AG09319 (cell line): Measurements from ENCODE around the gene ZC3H14.

Experiments
- DNase-seq: peaks from one replicate; pipeline ENCODE4 v3.0.0-alpha.2; 2010; ENCODE audit warnings: low read depth; ENCODE audit errors: extremely low read depth
- TF ChIP-seq, protein P1 (sequence below): IDR thresholded peaks from 2 replicates; pipeline ENCODE4 v1.5.1; 2011; ENCODE audit warnings: low read depth, mild to moderate bottlenecking, inconsistent platforms, low read length, moderate library complexity

ZC3H14 gene

DNA sequence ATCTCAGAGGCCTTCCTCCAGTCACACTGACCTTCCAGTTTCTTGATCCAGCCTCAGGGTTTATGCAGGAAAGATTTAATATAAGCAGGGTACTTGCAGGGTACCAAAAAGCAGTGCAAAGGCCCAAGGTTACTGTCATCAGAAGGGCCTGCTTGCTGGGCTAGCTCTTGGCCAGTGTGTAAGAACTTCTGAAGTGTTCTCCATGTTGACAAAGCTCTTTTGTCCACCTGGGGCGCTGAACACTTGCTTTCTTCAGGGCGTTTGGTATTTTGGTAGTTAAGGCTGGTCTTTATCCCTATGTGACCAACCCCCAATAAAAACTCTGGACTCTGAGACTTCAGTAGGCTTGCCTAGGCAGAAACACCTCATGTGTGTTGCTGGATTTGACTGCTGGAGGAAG is 69.7 kb downstream of the ZC3H14 start:
- DNase-seq, result no peak
- TF ChIP-seq, protein P1, sequence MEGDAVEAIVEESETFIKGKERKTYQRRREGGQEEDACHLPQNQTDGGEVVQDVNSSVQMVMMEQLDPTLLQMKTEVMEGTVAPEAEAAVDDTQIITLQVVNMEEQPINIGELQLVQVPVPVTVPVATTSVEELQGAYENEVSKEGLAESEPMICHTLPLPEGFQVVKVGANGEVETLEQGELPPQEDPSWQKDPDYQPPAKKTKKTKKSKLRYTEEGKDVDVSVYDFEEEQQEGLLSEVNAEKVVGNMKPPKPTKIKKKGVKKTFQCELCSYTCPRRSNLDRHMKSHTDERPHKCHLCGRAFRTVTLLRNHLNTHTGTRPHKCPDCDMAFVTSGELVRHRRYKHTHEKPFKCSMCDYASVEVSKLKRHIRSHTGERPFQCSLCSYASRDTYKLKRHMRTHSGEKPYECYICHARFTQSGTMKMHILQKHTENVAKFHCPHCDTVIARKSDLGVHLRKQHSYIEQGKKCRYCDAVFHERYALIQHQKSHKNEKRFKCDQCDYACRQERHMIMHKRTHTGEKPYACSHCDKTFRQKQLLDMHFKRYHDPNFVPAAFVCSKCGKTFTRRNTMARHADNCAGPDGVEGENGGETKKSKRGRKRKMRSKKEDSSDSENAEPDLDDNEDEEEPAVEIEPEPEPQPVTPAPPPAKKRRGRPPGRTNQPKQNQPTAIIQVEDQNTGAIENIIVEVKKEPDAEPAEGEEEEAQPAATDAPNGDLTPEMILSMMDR, result no peak

DNA sequence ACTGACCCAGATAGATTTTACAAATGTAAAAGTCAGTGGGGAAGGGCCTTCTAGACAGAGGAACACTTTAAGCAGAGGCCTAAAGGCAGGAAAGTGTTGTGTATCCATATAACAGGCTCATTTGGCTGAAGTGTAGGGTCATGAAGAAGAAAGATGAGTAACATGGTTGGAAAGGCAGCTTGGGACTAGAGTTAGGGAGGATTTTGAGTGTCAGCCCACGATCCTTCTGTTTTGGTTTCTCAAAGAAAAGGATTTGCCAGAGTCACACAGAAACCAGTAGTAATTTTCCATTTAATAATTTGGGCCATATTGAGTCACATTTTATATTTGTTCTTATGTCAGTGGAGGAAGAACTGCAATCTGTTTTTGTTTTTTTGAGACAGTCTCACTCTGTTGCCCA is 76.4 kb downstream of the ZC3H14 start:
- TF ChIP-seq, protein P1, result no peak

DNA sequence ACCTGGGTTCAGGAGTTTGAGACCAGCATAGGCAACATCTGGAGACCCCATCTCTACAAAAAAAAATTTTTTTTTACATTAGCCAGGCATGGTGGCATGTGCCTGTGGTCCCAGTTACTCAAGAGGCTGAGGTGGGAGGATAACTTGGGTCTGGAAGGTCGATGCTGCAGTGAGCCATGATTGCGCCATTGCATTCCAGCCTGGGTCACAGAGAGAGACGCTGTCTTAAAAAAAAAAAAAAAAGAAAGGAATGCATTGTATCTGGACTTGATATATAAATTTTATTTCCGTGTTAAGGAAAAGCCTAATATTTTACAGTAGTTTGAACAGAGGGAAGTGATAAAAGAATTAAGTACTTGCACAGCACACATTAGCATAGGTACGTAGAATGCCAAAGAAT is 97.2 kb downstream of the ZC3H14 start:
- no peak for DNase-seq
- TF ChIP-seq, protein P1, result no peak

More for the DNA sequence above, 76.4 kb downstream of the ZC3H14 start:
- no peak for DNase-seq

DNA sequence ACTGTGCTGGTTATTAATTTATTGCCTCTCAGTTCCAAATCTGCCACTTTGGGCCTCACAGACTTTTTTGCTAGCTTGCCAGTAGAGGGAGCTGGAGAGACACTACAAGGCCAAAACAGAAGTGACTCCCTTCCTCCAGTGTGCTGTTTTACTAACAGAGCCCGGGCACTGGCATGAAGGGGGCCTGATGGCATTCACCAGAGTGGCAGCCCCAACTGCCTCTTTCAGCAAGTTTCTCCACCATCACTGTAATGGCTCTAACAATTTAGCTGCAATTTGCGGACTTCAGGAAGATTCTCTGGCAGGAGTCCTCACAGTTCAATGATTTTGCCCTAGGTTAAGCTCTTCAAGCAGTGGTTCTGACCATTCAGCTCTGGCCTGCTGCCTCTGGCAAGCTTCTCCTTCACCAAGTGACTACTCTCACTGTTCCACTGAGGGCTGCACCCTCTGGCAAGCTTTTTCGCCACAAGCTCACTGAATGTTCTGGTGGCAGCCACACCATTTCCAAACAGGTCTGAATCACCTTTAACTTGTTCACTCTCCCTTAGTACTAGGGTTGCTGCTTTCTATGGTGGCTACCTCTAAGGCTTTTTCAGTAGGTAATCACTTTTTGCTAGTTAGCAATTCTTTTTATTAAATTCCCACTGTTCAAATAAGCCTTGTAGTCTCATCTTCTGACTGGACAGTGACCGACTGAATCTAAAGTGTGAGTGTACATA is 104.9 kb downstream of the ZC3H14 start:
- peak; percentile 62 for DNase-seq

DNA sequence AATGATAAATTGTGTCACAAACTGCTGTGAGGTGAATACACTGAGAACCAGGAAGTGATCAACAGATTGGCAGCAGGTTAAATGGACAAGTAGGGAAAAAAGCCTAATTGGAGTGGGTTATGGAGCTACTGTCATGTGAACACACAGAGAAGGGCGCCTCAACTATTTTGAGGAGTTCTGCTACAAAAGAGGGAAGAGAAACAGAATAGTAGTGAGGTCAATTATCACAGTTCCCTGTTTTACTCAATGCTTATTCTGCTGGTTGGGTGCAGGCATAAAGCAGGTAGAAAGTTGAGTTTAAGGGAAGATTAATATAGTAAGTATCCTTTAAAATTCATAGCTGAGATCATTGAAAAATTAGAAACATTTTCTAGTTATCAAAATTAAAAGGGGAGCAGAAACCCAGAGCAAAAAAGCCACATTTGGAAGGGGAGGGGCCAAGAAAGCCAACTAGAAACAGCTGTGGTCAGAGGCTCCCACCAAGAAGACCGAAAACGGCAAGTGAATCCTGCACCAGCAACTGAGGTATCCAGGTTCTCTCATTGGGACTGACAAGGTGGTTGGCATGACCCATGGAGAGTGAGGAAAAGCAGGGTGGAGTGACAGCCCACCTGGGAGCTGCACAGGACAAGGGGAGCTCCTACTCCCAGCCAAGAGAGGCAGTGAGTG is 105.7 kb downstream of the ZC3H14 start:
- TF ChIP-seq, protein P1, result no peak
- no peak for DNase-seq

More for the DNA sequence above, 104.9 kb downstream of the ZC3H14 start:
- TF ChIP-seq, protein P1, result peak; percentile 93

DNA sequence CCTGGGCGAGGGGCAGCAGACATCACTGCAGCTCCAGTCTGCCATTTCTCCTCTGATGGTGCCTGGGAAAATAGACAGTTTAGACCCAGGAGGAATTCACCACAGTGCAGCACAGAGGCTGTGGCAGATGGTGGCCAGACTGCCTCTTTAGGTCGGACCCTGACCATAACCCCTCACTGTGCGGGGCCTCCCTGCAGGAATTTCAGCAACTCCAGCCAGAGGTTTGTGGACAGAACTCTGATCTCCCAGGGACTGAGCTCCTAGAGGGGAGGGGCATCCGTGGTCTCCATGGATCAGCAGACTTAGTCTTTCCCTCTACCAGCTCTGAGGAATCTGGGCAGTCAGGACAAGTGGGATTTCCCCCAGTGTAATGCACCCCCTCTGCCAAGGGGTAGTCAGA is 106.5 kb downstream of the ZC3H14 start:
- DNase-seq, result no peak

More for the DNA sequence above, 106.5 kb downstream of the ZC3H14 start:
- TF ChIP-seq, protein P1, result no peak
